NCI-H2081 treated with DMSO at 0.1 percent for 48 hours (cell line): Measurements from ENCODE around the gene DGKI.

ENCODE experiments used
- DNase-seq: peaks from one replicate; lab custom pipeline; 2025; lab: John Stamatoyannopoulos, UW

DGKI gene

DNA sequence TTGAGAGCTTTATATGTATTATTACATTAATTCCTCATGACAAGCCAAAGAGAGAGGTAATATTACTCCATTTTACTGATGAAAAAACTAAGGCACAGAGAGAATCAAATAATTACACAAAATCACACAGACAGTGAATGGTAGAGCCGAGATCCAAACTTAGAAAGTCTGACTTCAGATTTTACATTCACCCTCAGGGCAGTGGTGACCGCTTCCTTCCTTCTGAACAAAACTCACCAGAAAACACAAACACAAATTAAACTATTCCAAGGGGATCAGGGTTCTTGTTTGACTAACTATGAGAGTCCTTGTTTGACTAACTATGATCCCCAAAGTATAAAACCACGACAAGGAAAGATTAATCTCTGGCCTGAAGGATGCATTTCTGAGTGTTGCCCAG lies 435.3 kb downstream of the DGKI start:
- no peak for DNase-seq

DNA sequence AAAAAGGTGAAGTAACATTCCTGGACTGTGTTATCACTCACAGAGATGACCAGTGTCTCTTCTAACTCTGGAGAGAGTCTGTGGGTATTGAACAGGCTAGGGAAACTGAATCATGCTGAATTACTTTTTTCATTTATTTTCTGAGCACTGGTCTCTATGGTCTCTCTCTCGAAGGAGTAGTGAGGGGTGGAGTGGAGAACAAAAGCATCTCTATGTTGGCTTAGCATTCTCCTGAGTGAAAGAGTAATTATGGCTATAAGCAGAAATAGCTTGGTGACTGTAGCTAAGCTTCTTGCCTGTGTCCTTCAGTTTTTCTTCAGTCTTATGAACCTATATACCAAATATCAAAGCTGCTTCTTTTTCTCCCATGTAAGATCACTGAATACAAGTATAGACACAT lies 438.6 kb downstream of the DGKI start:
- DNase-seq: no peak

- no peak for DNase-seq
These were observed 439.7 kb downstream of the DGKI start for GRCh38 chr7:137407078-137407477.

DNA sequence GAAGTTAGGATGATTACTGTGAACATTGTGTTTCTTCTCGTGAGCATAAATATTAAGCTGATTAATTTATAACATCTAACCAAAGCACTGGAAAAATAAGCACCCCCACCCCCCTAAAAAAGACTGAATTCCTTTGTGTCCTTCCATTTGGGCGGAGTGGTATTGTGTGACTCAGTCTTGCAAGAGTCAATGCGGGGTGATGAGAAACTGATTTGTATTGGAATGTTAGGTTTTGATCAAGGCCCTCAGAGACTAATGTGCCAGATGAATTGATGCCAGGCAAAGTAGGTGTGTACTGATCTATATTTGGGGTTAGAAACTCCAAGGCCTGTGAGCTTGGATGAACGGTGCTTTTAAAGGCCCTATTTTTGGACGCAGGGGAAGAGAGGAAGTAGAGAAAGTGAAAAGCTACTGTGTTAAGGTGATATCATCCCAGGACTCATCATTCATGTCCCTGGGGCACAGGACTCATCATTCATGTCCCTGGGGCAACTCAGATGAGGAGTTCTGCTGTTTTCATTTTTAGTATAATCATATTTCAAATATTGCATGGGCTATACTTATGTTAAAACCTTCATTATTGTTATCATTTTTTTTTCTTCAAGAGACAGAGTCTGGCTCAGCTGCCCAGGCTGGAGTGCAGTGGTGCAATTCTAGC lies 442.0 kb downstream of the DGKI start:
- DNase-seq: no peak

DNA sequence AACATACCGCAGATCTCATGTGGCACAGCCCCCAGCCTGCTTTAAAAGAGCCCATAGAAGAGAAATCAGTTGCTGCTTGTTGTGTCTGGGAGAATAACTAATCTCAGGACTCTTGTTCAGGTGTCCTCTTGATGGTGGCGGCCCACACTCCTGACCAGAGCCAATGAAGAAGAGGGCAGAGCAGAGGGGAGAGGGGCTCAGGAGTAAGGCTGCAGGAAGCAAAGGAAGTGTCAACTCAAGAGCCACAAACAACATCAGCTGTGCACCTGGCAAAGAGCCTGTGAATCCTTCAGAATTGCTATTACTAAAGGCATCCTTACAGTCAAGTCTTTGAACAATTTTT lies 443.4 kb downstream of the DGKI start:
- no peak for DNase-seq

GRCh38 chr7:137402536-137403352 lies 444.0 kb downstream of the DGKI start:
- DNase-seq: no peak

- DNase-seq: no peak
These were observed 446.6 kb downstream of the DGKI start for GRCh38 chr7:137399827-137400823.

- DNase-seq: no peak
These were observed 450.7 kb downstream of the DGKI start for GRCh38 chr7:137396051-137396450.

- peak; percentile 81 for DNase-seq
These were observed 451.4 kb downstream of the DGKI start for GRCh38 chr7:137395420-137395819.

DNA sequence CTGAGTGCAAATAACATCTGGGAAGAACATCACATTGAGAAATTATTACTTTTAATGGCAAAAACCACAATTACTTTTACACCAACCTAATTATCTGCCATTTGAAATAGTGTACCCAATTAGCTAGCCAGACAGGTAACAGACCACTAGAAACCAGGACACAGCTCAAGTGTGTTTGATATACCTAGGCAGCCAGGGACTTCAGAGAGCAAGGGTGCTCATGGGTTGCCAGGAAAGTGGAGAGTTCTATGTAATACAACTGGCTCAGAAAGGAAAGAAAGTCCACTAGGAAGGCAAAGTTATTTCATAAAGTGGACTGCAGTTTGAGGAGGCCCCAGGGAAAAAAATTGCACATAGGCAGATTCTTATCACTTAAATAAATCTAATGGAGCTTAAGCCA lies 453.2 kb downstream of the DGKI start:
- no peak for DNase-seq

- peak; percentile 13 for DNase-seq
These were observed 456.7 kb downstream of the DGKI start for GRCh38 chr7:137390076-137390475.

- no peak for DNase-seq
These were observed 457.9 kb downstream of the DGKI start for GRCh38 chr7:137388916-137389315.

DNA sequence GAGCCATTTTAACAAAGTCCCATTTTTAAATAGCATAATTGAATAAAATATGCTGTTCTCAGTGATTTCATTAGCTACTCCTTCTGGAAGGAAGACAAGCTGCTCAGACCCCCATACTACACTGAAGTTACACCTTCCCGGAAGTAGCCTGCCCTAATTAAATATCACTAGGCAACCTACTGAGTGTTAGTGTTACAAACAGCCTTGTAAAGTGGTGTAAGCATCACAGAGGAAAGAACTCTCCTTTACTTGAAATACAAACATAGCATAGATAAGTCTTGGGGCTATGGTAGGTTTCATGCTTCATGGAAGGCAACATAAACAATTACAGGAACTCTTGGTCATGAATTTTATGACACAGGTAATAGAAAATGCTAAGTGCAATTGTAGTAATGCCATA lies 459.8 kb downstream of the DGKI start:
- DNase-seq: no peak

- no peak for DNase-seq
These were observed 465.7 kb downstream of the DGKI start for GRCh38 chr7:137381045-137381444.

GRCh38 chr7:137373507-137373906 lies 473.3 kb downstream of the DGKI start:
- DNase-seq: no peak

DNA sequence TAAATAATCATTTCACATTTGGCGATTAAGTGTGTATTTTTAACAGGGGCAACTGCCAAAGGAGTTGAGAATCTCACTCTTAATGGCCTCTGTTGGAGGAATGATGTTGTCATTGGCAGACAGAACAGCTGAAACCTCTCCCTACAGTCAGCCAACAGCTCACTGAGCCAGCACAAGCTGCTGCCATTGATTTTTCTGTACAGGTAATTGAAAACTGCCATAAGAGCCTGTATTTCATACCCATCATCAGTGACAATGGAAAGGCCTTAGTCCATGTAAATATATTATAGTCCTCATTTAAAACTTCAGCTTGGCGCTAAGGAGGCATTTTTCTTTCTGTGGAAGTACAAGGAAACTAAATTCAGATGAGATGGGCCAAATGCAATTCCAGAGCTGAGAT lies 475.2 kb downstream of the DGKI start:
- DNase-seq: no peak

DNA sequence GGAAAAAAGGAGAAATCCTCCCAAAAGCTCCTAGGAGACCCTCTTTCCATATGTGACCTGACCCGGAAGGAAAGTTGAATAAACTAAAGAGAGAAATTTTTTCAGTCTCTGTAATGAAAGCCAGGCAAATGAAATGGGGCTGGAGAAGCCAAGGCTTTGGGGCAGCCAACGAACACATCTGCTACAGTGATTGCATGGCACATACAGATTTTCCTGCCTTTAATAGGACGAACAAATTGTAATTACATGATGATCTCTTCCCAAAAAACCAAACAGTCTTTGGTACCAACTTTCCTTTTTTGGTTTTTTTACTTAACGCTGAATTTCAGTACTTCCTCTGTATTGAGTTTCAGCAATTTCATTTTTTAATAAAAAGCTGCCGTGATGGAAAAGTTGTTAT lies 479.8 kb downstream of the DGKI start:
- no peak for DNase-seq

DNA sequence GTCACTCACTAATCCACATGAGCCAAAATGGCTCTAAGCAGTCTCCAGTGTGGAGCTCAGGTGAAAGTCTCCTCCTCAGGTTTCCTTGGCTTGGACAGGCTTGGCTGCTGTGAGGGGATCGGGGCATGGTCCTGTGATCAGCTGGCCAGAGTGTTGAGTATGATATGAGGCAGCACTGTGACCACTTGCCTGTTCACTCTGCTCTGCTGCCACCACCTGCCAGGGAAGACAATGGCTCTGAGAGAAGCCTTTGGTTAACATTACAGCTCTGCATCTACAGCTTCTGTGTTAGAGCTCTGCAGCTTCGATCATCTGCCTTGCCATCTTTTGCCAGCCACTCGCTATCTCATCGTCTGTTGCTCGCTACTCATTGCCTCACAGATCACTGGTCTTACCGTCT lies 483.1 kb downstream of the DGKI start:
- no peak for DNase-seq

DNA sequence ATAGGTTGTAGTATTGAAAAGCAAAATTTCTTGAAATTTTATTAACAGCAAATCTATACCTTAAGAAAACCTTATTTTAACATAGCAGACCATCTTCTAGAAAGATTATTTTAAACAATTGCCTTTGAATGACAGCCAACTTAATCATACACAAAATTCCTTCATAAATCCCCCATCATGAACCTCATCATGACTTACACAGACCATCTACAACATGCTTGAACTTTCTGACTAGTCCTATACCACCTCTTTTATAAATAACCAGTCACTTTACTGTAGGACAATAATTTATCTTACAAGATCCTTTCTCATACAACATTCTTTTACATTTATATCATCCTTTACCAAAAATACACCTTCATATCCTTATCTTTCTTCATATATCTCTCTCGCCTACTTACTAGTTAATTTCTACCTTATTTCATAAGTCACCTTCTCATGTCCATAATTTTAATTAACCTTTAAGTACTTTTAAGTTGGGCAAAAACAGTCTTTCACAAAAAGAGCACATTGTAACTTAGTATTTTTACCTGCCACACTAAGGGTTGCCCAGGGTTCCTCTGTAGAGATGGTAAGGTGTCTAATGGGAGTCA lies 486.6 kb downstream of the DGKI start:
- no peak for DNase-seq

DNA sequence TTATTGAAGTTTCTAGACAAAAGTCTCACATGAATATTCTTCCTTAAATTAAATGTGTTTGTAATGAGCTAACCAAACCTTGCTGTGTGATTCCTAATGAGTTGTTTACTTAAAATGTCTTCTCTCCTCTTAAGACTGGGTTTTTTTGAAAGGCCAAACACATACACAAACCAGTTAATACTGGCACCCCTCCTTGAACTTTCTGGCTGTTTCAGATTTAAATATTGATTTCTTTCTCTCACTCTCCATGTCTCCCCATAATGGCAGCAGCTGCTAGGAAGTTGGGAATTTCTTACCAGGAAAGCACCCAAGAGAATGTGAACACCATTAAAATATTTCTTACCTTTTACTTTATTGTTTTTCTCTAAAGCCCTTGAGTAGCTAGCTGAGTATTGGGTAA lies 491.8 kb downstream of the DGKI start:
- DNase-seq: no peak

DNA sequence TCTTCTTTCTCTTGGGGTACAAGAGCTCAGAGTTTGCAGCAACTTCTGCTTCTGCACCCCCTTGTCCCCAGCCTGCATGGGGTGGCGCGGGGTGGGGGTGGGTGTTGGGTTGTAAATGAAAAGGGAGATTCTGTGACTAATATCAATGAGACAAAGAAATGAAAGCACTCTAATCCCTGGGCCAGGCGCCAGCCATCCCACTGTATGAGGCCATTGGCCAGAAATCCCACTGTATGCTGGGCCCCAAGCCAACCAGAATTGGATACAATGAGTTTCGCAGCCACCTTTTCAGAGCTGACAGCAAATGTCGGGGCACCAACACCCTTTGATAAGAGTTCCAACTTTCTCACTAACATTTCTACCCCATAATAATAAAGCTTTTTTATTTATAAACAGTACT lies 492.4 kb downstream of the DGKI start:
- no peak for DNase-seq

GRCh38 chr7:137351941-137352340 lies 494.8 kb downstream of the DGKI start:
- DNase-seq: no peak
